Tibial nerve (tissue), 4 donors: Measurements from ENCODE around the gene SOCS1. TPM values are rescaled to one million over a fixed set of nuclear protein-coding genes. Genes with fewer than 3 reads are reported as not detected.

Experiments used
- DNase-seq, 2 donors: peaks; one replicate each; pipeline ENCODE4 v3.0.0-alpha.2; 2019; ENCODE audit warnings: low spot score in 2 of 2
- H3K27ac ChIP-seq, 4 donors: fragments of 200-600 bp; sonication (generic) in 3 of 4; one replicate each; pipeline ENCODE4 v1.5.1; 2017 to 2019; ENCODE audit warnings: mild to moderate bottlenecking in 1 of 4
- H3K27me3 ChIP-seq, 2 donors: fragments of 200-600 bp; sonication (generic) in 1 of 2; one replicate each; pipeline versions ENCODE4 v1.5.1 to v1.6.0; 2017 to 2019
- H3K36me3 ChIP-seq, 3 donors: fragments of 200-600 bp; sonication (generic); one replicate each; pipeline ENCODE4 v1.5.1; 2018 to 2019
- H3K4me1 ChIP-seq, 4 donors: fragments of 200-600 bp; sonication (generic) in 3 of 4; one replicate each; pipeline ENCODE4 v1.5.1; 2017 to 2019
- H3K4me3 ChIP-seq, 4 donors: fragments of 200-600 bp; sonication (generic) in 3 of 4; one replicate each; pipeline ENCODE4 v1.5.1; 2017 to 2019; ENCODE audit warnings: mild to moderate bottlenecking in 1 of 4, moderate library complexity in 1 of 4
- H3K9me3 ChIP-seq, 4 donors: fragments of 200-600 bp; sonication (generic) in 3 of 4; one replicate each; pipeline ENCODE4 v1.5.1; 2017 to 2019
- EP300 ChIP-seq, 2 donors: sonication (generic); formaldehyde crosslinking; IDR thresholded peaks; one replicate each; pipeline ENCODE4 v1.6.1; 2017; ENCODE audit warnings: antibody characterized with exemption in 2 of 2, mild to moderate bottlenecking in 1 of 2
- POLR2A ChIP-seq, 2 donors: fragments of 450-650 bp; IDR thresholded peaks; one replicate each; pipeline ENCODE4 v1.6.1; 2017; ENCODE audit warnings: antibody characterized with exemption in 2 of 2, mild to moderate bottlenecking in 2 of 2, moderate library complexity in 2 of 2
- WGBS, 2 donors: methylation state at CpG; one replicate each; pipeline ENCODE4 v1.1.5; 2018; 5-methylcytosine and 5-hydroxymethylcytosine counted together
- total RNA-seq, 4 donors: library from RNA; depleted of rRNA; stranded (reverse); fragments of >200 nt; gene quantifications; one replicate each; pipeline ENCODE4 v1.1.0, GENCODE V29; 2016
- TF ChIP-seq, protein P1 (sequence below), 5 experiments: fragments of 200-600 bp in 3 of 5; fragments of 450-650 bp in 2 of 5; sonication (generic) in 3 of 5; IDR thresholded peaks; one replicate each; pipeline ENCODE4 v1.5.1; 2016 to 2019; ENCODE audit warnings: antibody characterized with exemption in 5 of 5, mild to moderate bottlenecking in 3 of 5, moderate library complexity in 2 of 5

Gene SOCS1
- total RNA-seq, 4 donors from 2014 or later: 7.4 to 29.6 (median 14.7) TPM

DNA sequence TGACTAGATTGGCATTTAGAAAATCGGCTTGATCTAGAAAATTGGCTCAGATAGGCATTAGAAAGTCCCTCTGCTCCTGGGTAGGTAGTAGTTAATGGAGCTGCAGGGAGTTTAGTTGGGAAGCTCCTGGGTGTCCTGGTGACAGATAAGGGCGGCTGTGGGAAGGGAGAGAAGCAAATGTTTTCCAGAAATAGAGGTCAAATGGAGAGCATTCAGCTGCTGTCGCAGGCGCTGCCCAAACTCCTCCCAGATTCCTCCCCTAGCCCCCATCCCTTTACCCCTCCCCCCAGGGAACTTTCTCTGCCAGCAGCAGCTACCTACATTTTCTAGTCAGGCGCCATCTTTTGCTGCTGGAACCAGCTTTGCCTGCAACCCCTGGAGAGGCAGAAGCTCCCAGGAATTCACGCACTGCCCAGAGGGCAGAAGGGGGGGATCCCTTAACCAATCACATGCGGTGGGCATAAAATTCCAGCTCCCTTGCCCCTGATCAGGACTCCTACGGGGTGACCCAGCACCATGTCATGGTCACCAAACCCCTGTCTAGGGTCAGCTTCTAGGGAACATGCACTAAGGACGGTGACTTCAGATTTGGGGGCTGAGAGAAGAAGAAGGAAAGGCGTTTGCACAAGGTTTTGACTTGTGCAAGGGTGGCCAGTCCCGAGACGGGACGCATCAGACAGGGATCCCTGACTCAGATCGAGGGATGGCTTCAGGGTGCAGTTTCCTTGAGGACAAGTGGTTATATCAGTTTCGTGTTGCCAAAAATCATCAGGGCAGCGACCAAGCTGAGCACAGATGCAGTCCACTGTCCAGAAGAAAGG is 43.8 kb downstream of the SOCS1 start:
- Histone ChIP-seq H3K27ac (no peak overlapping the region), H3K27me3 (no peaks in the 10 kb centered on the region)
- 66 to 68% methylated on average over 16 of the region's 16 CpGs for WGBS, 2 donors

DNA sequence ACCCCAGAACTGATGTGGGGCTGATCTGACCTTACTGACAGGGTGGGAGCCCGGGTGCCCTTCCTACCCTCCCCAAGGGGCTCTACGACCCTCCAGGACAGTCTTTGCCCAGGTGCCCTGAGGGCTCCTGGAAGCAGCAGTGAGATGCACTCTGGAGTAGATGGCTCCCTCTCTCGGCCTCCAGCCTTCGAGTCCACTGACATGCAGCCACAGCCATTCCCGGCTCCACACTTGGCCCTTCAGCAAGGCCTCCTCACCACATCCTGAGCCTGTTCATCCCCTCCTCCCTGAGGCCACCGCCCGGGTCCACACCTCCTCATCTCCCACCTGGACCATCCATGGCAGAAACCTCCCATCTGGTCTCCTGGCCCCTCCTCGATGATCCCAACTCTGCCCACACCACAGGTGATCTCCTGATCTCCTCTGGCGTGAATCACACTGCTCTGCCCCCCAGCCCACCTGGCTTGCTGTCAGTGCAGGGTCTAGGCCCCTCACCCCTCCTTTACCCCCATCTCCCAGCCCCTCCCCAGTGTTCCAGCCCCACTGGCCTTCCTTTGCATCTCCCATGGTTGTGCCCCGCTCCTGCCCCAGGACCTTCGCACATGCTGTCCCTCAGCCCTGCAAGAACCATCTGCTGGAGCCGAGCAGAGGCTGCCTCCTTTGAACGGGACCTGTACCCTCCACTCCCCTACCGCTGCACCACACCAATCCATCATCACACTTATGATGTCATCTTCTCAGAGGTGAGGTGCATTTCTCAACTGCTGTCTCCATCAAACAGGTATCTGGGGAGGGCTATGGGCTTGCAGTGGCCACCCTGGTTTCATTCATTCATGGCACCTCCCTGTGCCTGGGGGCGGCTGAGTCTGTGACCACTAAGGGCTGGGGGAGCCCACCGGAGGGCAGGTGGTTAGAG is 44.7 kb downstream of the SOCS1 start:
- Histone ChIP-seq H3K4me3 (no peak overlapping the region), H3K27me3 (no peaks in the 10 kb centered on the region), H3K27ac (no peak overlapping the region), H3K36me3 (no peaks in the 10 kb centered on the region), H3K9me3 (peaks cover 0 to 30% (median 0%) of the 10 kb centered on the region in 4 donors), H3K4me1 (peaks cover 0 to 3% (median 0%) of the 10 kb centered on the region in 4 donors)
- DNase-seq: no peak
- TF ChIP-seq, protein P1, sequence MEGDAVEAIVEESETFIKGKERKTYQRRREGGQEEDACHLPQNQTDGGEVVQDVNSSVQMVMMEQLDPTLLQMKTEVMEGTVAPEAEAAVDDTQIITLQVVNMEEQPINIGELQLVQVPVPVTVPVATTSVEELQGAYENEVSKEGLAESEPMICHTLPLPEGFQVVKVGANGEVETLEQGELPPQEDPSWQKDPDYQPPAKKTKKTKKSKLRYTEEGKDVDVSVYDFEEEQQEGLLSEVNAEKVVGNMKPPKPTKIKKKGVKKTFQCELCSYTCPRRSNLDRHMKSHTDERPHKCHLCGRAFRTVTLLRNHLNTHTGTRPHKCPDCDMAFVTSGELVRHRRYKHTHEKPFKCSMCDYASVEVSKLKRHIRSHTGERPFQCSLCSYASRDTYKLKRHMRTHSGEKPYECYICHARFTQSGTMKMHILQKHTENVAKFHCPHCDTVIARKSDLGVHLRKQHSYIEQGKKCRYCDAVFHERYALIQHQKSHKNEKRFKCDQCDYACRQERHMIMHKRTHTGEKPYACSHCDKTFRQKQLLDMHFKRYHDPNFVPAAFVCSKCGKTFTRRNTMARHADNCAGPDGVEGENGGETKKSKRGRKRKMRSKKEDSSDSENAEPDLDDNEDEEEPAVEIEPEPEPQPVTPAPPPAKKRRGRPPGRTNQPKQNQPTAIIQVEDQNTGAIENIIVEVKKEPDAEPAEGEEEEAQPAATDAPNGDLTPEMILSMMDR (IDR thresholded peaks at IDR 0.05): no peak
- TF ChIP-seq POLR2A (IDR thresholded peaks at IDR 0.05) (no peak), EP300 (IDR thresholded peaks at IDR 0.05) (no peak)
- 76 to 80% methylated on average over 16 of the region's 16 CpGs for WGBS, 2 donors

More for the DNA sequence above, 43.8 kb downstream of the SOCS1 start:
- Histone ChIP-seq H3K9me3 (peaks cover 0 to 37% (median 0%) of the 10 kb centered on the region in 4 donors), H3K4me3 (no peak overlapping the region), H3K36me3 (no peaks in the 10 kb centered on the region), H3K4me1 (no peaks in the 10 kb centered on the region)
- TF ChIP-seq EP300 (IDR thresholded peaks at IDR 0.05) (no peak), POLR2A (IDR thresholded peaks at IDR 0.05) (no peak)
- TF ChIP-seq, protein P1 (IDR thresholded peaks at IDR 0.05): no peak
- DNase-seq: no peak

DNA sequence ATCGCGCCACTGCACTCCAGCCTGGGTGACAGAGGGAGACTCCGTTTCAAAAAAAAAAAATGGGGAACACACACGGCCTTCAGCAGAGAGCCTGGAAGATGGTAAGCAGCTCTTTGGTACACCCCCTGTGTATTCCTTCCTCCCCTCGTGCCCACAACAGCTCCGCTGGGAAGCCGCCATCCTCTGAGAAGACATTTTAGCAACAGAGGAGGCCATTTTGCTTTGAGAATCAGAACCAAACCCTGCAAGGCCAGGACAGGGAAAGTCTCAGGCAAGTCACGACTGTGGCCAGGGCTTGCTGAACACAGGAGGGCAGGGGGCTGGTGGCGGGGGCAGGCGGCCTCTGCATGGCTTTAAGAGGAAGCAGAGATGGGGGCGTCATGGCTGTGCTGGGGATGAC is 45.7 kb downstream of the SOCS1 start:
- Histone ChIP-seq H3K36me3 (no peaks in the 10 kb centered on the region), H3K4me3 (no peak overlapping the region), H3K4me1 (peaks cover 0 to 12% (median 2%) of the 10 kb centered on the region in 4 donors), H3K27me3 (no peaks in the 10 kb centered on the region), H3K9me3 (peaks cover 0 to 19% (median 0%) of the 10 kb centered on the region in 4 donors), H3K27ac (no peak overlapping the region)
- no peak for DNase-seq
- 76 to 83% methylated on average over 11 of the region's 11 CpGs for whole genome bisulfite sequencing, 2 donors
- TF ChIP-seq EP300 (IDR thresholded peaks at IDR 0.05): no peak
- no peak for TF ChIP-seq POLR2A (IDR thresholded peaks at IDR 0.05)
- TF ChIP-seq, protein P1 (IDR thresholded peaks at IDR 0.05): no peak

DNA sequence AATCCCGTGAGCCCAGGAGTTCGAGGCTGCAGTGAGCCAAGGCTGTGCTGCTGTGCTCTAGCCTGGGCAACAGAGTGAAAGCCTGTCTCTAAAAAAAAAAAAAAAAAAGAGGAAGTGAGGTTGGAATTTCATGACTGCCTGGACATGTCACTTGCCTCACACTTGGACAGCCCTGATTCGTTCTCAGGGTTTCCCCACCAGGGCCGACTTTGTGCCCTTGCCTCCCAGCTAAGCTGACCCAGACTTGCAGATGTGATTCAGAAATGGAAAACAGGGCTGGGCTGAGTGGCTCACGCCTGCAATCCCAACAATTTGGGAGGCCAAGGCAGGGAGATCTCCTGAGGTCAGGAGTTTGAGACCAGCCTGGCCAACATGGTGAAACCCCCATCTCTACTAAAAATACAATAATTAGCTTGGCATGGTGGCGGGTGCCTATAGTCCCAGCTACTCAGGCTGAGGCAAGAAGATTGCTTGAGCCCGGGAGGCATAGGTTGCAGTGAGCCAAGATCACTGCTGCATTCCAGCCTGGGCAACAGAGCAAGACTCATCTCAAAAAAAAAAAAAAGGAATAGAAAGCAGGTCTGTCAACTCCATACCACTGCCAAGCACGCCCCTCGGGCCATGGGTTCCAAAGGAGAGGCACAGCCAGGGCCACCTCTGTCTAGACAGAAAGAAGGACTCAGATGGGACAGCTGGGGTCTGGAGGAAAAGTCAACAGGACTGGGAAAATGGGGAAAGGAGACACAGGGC is 46.9 kb downstream of the SOCS1 start:
- Histone ChIP-seq H3K27ac (no peak overlapping the region), H3K4me1 (peaks cover 0 to 12% (median 2%) of the 10 kb centered on the region in 4 donors), H3K9me3 (peaks cover 0 to 15% (median 0%) of the 10 kb centered on the region in 4 donors), H3K27me3 (no peaks in the 10 kb centered on the region), H3K4me3 (no peak overlapping the region), H3K36me3 (no peaks in the 10 kb centered on the region)
- TF ChIP-seq POLR2A (IDR thresholded peaks at IDR 0.05) (no peak), EP300 (IDR thresholded peaks at IDR 0.05) (no peak)
- TF ChIP-seq, protein P1 (IDR thresholded peaks at IDR 0.05): no peak
- DNase-seq: no peak
- WGBS, 2 donors: 71 to 78% methylated on average over 9 of the region's 9 CpGs
